Measurements from ENCODE around the gene ACBD6.

GRCh38 chr1:180521474-180522212 is 19.3 kb upstream of the ACBD6 start:
- TF ChIP-seq, protein P1, sequence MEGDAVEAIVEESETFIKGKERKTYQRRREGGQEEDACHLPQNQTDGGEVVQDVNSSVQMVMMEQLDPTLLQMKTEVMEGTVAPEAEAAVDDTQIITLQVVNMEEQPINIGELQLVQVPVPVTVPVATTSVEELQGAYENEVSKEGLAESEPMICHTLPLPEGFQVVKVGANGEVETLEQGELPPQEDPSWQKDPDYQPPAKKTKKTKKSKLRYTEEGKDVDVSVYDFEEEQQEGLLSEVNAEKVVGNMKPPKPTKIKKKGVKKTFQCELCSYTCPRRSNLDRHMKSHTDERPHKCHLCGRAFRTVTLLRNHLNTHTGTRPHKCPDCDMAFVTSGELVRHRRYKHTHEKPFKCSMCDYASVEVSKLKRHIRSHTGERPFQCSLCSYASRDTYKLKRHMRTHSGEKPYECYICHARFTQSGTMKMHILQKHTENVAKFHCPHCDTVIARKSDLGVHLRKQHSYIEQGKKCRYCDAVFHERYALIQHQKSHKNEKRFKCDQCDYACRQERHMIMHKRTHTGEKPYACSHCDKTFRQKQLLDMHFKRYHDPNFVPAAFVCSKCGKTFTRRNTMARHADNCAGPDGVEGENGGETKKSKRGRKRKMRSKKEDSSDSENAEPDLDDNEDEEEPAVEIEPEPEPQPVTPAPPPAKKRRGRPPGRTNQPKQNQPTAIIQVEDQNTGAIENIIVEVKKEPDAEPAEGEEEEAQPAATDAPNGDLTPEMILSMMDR (IDR thresholded peaks at IDR 0.05) = no peak
- TF ChIP-seq POLR2A (IDR thresholded peaks at IDR 0.05) = no peak
